OCI-LY3 (cell line): ENCODE data around the gene PIP4K2B.

Source experiments
- EZH2phosphoT487 ChIP-seq: fragments of 200-600 bp; shearing (Covaris generic); IDR thresholded peaks from 2 replicates; pipeline ENCODE4 v1.6.1; 2018; ENCODE audit warnings: antibody characterized with exemption, mixed run types, low read depth
- TF ChIP-seq, protein P1 (sequence below): fragments of 200-600, 300-600 bp; sonication (generic); IDR thresholded peaks from 2 replicates; pipeline ENCODE4 v1.5.1; 2014; ENCODE audit warnings: antibody characterized with exemption, low read length, low read depth

DNA sequence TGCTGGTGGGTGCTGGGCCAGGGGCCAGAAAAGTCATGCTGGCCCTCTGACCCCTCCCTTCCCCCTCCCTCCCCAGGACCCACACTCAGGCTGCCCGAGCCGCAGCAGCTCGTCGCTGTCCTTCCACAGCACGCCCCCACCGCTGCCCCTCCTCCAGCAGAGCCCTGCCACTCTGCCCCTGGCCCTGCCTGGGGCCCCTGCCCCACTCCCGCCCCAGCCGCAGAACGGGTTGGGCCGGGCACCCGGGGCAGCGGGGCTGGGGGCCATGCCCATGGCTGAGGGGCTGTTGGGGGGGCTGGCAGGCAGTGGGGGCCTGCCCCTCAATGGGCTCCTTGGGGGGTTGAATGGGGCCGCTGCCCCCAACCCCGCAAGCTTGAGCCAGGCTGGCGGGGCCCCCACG, 77.6 kb downstream of the PIP4K2B start:
- TF ChIP-seq, protein P1, sequence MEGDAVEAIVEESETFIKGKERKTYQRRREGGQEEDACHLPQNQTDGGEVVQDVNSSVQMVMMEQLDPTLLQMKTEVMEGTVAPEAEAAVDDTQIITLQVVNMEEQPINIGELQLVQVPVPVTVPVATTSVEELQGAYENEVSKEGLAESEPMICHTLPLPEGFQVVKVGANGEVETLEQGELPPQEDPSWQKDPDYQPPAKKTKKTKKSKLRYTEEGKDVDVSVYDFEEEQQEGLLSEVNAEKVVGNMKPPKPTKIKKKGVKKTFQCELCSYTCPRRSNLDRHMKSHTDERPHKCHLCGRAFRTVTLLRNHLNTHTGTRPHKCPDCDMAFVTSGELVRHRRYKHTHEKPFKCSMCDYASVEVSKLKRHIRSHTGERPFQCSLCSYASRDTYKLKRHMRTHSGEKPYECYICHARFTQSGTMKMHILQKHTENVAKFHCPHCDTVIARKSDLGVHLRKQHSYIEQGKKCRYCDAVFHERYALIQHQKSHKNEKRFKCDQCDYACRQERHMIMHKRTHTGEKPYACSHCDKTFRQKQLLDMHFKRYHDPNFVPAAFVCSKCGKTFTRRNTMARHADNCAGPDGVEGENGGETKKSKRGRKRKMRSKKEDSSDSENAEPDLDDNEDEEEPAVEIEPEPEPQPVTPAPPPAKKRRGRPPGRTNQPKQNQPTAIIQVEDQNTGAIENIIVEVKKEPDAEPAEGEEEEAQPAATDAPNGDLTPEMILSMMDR = no peak
- TF ChIP-seq EZH2phosphoT487 = no peak
